Aorta (tissue), 4 donors: Measurements from ENCODE around the gene CEBPB. TPM values are rescaled to one million over a fixed set of nuclear protein-coding genes. Genes with fewer than 3 reads are reported as not detected.

Experiments used
- polyA plus RNA-seq, 2 donors: library from polyadenylated mRNA; stranded (reverse); fragments of 200-250 nt; gene quantifications; one replicate each; pipeline ENCODE4 v1.2.3, GENCODE V29; 2013
- total RNA-seq, 2 donors: library from RNA; stranded (reverse); fragmentation: NEBNext Ultra II Directional; extraction: Animal tissue kit (Norgen Biotek cat#: 25700); gene quantifications; one replicate each; pipeline ENCODE4 v1.2.1, GENCODE V29; 2021
- donor health status: healthy with polysubstance abuse.
- donor health status: Bipolar disorder and iron deficiency.
- donor health status: DM: no; HTN: no; CAD: no.
- donor health status: DM: yes; HTN: yes; CAD: no.

Gene CEBPB
- total and polyA plus RNA-seq, 4 donors, result 15.8 to 141 (median 50.7) TPM

Other genes with a start within 250 kb of the CEBPB start
- 10 to 100 TPM; 10.4 to 44.7 TPM for gene SNAI1, start 207.8 kb upstream of the CEBPB start, total RNA-seq
- 1 to 10 TPM; 7.8 to 8.3 TPM for gene SNAI1, start 207.8 kb upstream of the CEBPB start, polyA plus RNA-seq
- 100 to 1,000 TPM; 106 to 107 TPM for gene UBE2V1, start 77.7 kb upstream of the CEBPB start, total RNA-seq
- 10 to 100 TPM; 54.2 to 59.9 TPM for gene UBE2V1, start 77.7 kb upstream of the CEBPB start, polyA plus RNA-seq
- 10 to 100 TPM; 17.2 to 22.6 TPM for gene PEDS1, start 37.1 kb upstream of the CEBPB start, total RNA-seq
- gene PEDS1, start 37.1 kb upstream of the CEBPB start, polyA plus RNA-seq, result 10 to 100 TPM in 1 of 2 donors, 1 to 10 TPM in 1; 6.5 to 13.9 TPM